ENCODE measurements around the gene SMNDC1.

DNA sequence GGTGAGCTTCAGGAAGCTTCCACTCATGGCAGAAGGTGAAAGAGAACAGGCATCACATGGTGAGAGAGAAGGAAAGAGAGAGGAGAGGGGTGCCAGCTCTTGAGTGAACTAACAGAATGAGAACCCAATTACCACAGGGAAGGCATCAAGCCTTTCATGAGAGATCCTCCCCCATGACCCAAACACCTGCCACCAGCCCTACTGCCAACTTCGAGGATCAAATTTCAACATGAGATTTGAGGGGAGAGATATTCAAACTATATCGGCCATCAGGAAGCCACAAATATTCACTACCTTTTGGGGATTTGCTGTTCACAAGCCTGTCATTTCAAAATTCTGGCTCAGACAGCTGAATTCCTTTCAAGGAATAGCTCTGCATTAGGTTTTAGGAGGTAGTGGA lies 39.9 kb upstream of the SMNDC1 start:
- TF ChIP-seq MAFK (IDR thresholded peaks at IDR 0.05; ENCODE audit: partially characterized antibody) (no peak), ZFP36 (IDR thresholded peaks at IDR 0.05; ENCODE audit: borderline replicate concordance, partially characterized antibody) (no peak), EP300 (IDR thresholded peaks at IDR 0.05) (no peak), KDM1A (IDR thresholded peaks at IDR 0.05; ENCODE audit: low read depth) (no peak), PHF8 (IDR thresholded peaks at IDR 0.05; ENCODE audit: borderline replicate concordance, low read depth) (no peak), ZNF302 (CRISPR knock-in tag; IDR thresholded peaks at IDR 0.05) (no peak), RFX5 (IDR thresholded peaks at IDR 0.05) (no peak), GATA3 (IDR thresholded peaks at IDR 0.05; ENCODE audit: borderline replicate concordance) (no peak), POLR2A (IDR thresholded peaks at IDR 0.05; ENCODE audit: low read length) (no peak), NR3C1 (IDR thresholded peaks at IDR 0.05) (no peak), FOXS1 (CRISPR knock-in tag; IDR thresholded peaks at IDR 0.05) (no peak)
- TF ChIP-seq, protein P1, sequence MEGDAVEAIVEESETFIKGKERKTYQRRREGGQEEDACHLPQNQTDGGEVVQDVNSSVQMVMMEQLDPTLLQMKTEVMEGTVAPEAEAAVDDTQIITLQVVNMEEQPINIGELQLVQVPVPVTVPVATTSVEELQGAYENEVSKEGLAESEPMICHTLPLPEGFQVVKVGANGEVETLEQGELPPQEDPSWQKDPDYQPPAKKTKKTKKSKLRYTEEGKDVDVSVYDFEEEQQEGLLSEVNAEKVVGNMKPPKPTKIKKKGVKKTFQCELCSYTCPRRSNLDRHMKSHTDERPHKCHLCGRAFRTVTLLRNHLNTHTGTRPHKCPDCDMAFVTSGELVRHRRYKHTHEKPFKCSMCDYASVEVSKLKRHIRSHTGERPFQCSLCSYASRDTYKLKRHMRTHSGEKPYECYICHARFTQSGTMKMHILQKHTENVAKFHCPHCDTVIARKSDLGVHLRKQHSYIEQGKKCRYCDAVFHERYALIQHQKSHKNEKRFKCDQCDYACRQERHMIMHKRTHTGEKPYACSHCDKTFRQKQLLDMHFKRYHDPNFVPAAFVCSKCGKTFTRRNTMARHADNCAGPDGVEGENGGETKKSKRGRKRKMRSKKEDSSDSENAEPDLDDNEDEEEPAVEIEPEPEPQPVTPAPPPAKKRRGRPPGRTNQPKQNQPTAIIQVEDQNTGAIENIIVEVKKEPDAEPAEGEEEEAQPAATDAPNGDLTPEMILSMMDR (IDR thresholded peaks at IDR 0.05) = no peak
- TF ChIP-seq, protein P2, sequence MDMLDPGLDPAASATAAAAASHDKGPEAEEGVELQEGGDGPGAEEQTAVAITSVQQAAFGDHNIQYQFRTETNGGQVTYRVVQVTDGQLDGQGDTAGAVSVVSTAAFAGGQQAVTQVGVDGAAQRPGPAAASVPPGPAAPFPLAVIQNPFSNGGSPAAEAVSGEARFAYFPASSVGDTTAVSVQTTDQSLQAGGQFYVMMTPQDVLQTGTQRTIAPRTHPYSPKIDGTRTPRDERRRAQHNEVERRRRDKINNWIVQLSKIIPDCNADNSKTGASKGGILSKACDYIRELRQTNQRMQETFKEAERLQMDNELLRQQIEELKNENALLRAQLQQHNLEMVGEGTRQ (IDR thresholded peaks at IDR 0.05) = no peak
